ENCODE data around the gene CYFIP1.

Gene CYFIP1

GRCh38 chr15:22918596-22919140, 61.5 kb downstream of the CYFIP1 start:
- Histone ChIP-seq H2AFZ (no peak overlapping the region), H3K9ac (no peak overlapping the region), H3K4me3 (ENCODE audit: low read depth, low read length) (no peak overlapping the region), H3K36me3 (ENCODE audit: control insufficient read depth, insufficient read depth, low read length) (no peaks in the 10 kb centered on the region), H3K79me2 (no peaks in the 10 kb centered on the region), H3K9me3 (ENCODE audit: control insufficient read depth, low read length) (no peaks in the 10 kb centered on the region), H3K4me1 (no peaks in the 10 kb centered on the region), H3K27me3 (ENCODE audit: control insufficient read depth, insufficient read depth, low read length) (no peaks in the 10 kb centered on the region), H3K27ac (no peak overlapping the region), H3K4me2 (ENCODE audit: low read length) (no peak overlapping the region)
- TF ChIP-seq CTCF (IDR thresholded peaks at IDR 0.05) = no peak

GRCh38 chr15:22918056-22918455, 62.1 kb downstream of the CYFIP1 start:
- Histone ChIP-seq H3K9me3 (ENCODE audit: control insufficient read depth, low read length) (no peaks in the 10 kb centered on the region), H3K9ac (no peak overlapping the region), H3K4me3 (ENCODE audit: low read depth, low read length) (no peak overlapping the region), H3K4me2 (ENCODE audit: low read length) (no peak overlapping the region), H2AFZ (no peak overlapping the region), H3K4me1 (no peaks in the 10 kb centered on the region), H3K27me3 (ENCODE audit: control insufficient read depth, insufficient read depth, low read length) (no peaks in the 10 kb centered on the region), H3K27ac (no peak overlapping the region), H3K36me3 (ENCODE audit: control insufficient read depth, insufficient read depth, low read length) (no peaks in the 10 kb centered on the region), H3K79me2 (no peaks in the 10 kb centered on the region)
- TF ChIP-seq CTCF (IDR thresholded peaks at IDR 0.05) = no peak

- Histone ChIP-seq H3K4me2 (ENCODE audit: low read length) (no peak overlapping the region), H3K27me3 (ENCODE audit: control insufficient read depth, insufficient read depth, low read length) (no peaks in the 10 kb centered on the region), H3K36me3 (ENCODE audit: control insufficient read depth, insufficient read depth, low read length) (no peaks in the 10 kb centered on the region), H3K4me3 (ENCODE audit: low read depth, low read length) (no peak overlapping the region), H3K79me2 (no peaks in the 10 kb centered on the region), H2AFZ (no peak overlapping the region), H3K9me3 (ENCODE audit: control insufficient read depth, low read length) (no peaks in the 10 kb centered on the region), H3K9ac (no peak overlapping the region), H3K27ac (no peak overlapping the region), H3K4me1 (no peaks in the 10 kb centered on the region)
- TF ChIP-seq CTCF (IDR thresholded peaks at IDR 0.05) = no peak
These were observed 62.6 kb downstream of the CYFIP1 start for GRCh38 chr15:22917556-22917955.

- H3K27me3 ChIP-seq (ENCODE audit: control insufficient read depth, insufficient read depth, low read length) = no peaks in the 10 kb centered on the region
- H3K4me2 ChIP-seq (ENCODE audit: low read length) = no peak overlapping the region
- H3K4me3 ChIP-seq (ENCODE audit: low read depth, low read length) = no peak overlapping the region
- H3K9ac ChIP-seq = no peak overlapping the region
- H3K9me3 ChIP-seq (ENCODE audit: control insufficient read depth, low read length) = no peaks in the 10 kb centered on the region
- no peak for TF ChIP-seq CTCF (IDR thresholded peaks at IDR 0.05)
- H3K27ac ChIP-seq = no peak overlapping the region
- H2AFZ ChIP-seq = no peak overlapping the region
- no peaks in the 10 kb centered on the region for H3K79me2 ChIP-seq
- H3K36me3 ChIP-seq (ENCODE audit: control insufficient read depth, insufficient read depth, low read length) = no peaks in the 10 kb centered on the region
- H3K4me1 ChIP-seq = no peaks in the 10 kb centered on the region
These were observed 63.4 kb downstream of the CYFIP1 start for GRCh38 chr15:22916606-22917350.
